ENCODE results near the gene CD27.
"Not testable (repeated sequence)": the region's sequence is repeated elsewhere in the genome, so short reads cannot be mapped to it uniquely, and the experiment has no call there.

The CD27 gene

GRCh38 chr12:6444704-6445688 is at the start of gene CD27:
CD27 (plus strand) TSS chr12:6444955; CDS start chr12:6445096, 141 bp downstream.
- no peak for DNase-seq

- no peak for DNase-seq
These were observed 48.7 kb upstream of the CD27 start for GRCh38 chr12:6396031-6396430.

GRCh38 chr12:6399884-6400644 is 44.7 kb upstream of the CD27 start:
- DNase-seq, result no peak

GRCh38 chr12:6404390-6404789 is 40.4 kb upstream of the CD27 start:
- DNase-seq, result no peak

- no peak for DNase-seq
These were observed 38.8 kb upstream of the CD27 start for GRCh38 chr12:6405963-6406362.

GRCh38 chr12:6407236-6407954 is 37.4 kb upstream of the CD27 start:
- no peak for DNase-seq

- peak; percentile 92 for DNase-seq
These were observed 28.2 kb upstream of the CD27 start for GRCh38 chr12:6416596-6416995.

GRCh38 chr12:6418796-6419195 is 26.0 kb upstream of the CD27 start:
- DNase-seq, result no peak

GRCh38 chr12:6420364-6420763 is 24.4 kb upstream of the CD27 start:
- no peak for DNase-seq

- peak; percentile 90 for DNase-seq
These were observed 21.3 kb upstream of the CD27 start for GRCh38 chr12:6423267-6424007.

- no peak for DNase-seq
These were observed 20.8 kb upstream of the CD27 start for GRCh38 chr12:6424008-6424347.

GRCh38 chr12:6424866-6425265 is 19.9 kb upstream of the CD27 start:
- no peak for DNase-seq

GRCh38 chr12:6425590-6426531 is 18.9 kb upstream of the CD27 start:
- DNase-seq, result peak; percentile 76

- peak; percentile 87 for DNase-seq
These were observed 17.7 kb upstream of the CD27 start for GRCh38 chr12:6426882-6427671.

GRCh38 chr12:6427796-6428195 is 17.0 kb upstream of the CD27 start:
- DNase-seq, result not testable (repeated sequence)

- no peak for DNase-seq
These were observed 16.4 kb upstream of the CD27 start for GRCh38 chr12:6428326-6428725.

- DNase-seq, result peak; percentile 89
These were observed 14.4 kb upstream of the CD27 start for GRCh38 chr12:6430124-6430989.

- no peak for DNase-seq
These were observed 11.8 kb upstream of the CD27 start for GRCh38 chr12:6432991-6433390.

Measured in inflammatory macrophage treated with lipopolysaccharide for 4 hours (primary cell).